Fibroblast of lung (primary cell): ENCODE measurements around the gene PCDHA6. TPM values are rescaled to one million over a fixed set of nuclear protein-coding genes. Genes with fewer than 3 reads are reported as not detected.
A peak's percentile ranks its signal among the peaks of the same experiment; 100 is the strongest.
"Not testable (repeated sequence)": the region's sequence is repeated elsewhere in the genome, so short reads cannot be mapped to it uniquely, and the experiment has no call there.

Experiments used
- DNase-seq, 2 donors: peaks; one replicate each; pipeline versions ENCODE4 v3.0.0 to v3.0.0-alpha.2; 2010; ENCODE audit warnings: low read depth in 2 of 2
- H2AFZ ChIP-seq: 2 replicates; pipeline ENCODE4 v1.5.1; 2012; ENCODE audit warnings: low read length, control low read depth, inconsistent platforms
- H3K27ac ChIP-seq: 2 replicates; pipeline ENCODE4 v1.5.1; 2011; ENCODE audit warnings: low read length, control low read depth; ENCODE audit not compliant: insufficient read depth
- H3K27me3 ChIP-seq: 2 replicates; pipeline ENCODE4 v1.5.1; 2011; ENCODE audit warnings: mild to moderate bottlenecking, low read length; ENCODE audit not compliant: control insufficient read depth, insufficient read depth
- H3K36me3 ChIP-seq: 2 replicates; pipeline ENCODE4 v1.5.1; 2011; ENCODE audit warnings: low read length; ENCODE audit not compliant: control insufficient read depth, insufficient read depth
- H3K4me1 ChIP-seq: 2 replicates; pipeline ENCODE4 v1.5.1; 2011; ENCODE audit warnings: low read length; ENCODE audit not compliant: control insufficient read depth, insufficient read depth; ENCODE audit errors: extremely low read depth
- H3K4me2 ChIP-seq: 2 replicates; pipeline ENCODE4 v1.5.1; 2011; ENCODE audit warnings: low read length, control low read depth; ENCODE audit not compliant: insufficient read depth; ENCODE audit errors: extremely low read depth
- H3K4me3 ChIP-seq, 4 experiments: fragments of 200-600 bp in 1 of 4; sonication (generic) in 1 of 4; replicated peaks in 1 of 4; 2 replicates each; pipeline ENCODE4 v1.5.1; 2011 to 2016; ENCODE audit warnings: low read length in 4 of 4, low read depth in 3 of 4, mild to moderate bottlenecking in 3 of 4, control low read depth in 2 of 4, inconsistent platforms in 1 of 4, mixed read lengths in 1 of 4; ENCODE audit not compliant: insufficient read depth in 1 of 4; ENCODE audit errors: control extremely low read depth in 1 of 4
- H3K79me2 ChIP-seq: 2 replicates; pipeline ENCODE4 v1.5.1; 2012; ENCODE audit warnings: mild to moderate bottlenecking, low read length, inconsistent platforms; ENCODE audit not compliant: control insufficient read depth, insufficient read depth
- H3K9ac ChIP-seq: 2 replicates; pipeline ENCODE4 v1.5.1; 2011; ENCODE audit warnings: mild to moderate bottlenecking, low read length, control low read depth; ENCODE audit not compliant: insufficient read depth
- H3K9me3 ChIP-seq: 2 replicates; pipeline ENCODE4 v1.5.1; 2012; ENCODE audit warnings: low read depth, low read length; ENCODE audit not compliant: control insufficient read depth, insufficient read depth
- H4K20me1 ChIP-seq: 2 replicates; pipeline ENCODE4 v1.5.1; 2011; ENCODE audit warnings: low read length; ENCODE audit not compliant: control insufficient read depth, insufficient read depth; ENCODE audit errors: extremely low read depth
- EZH2 ChIP-seq: IDR thresholded peaks from 2 replicates; pipeline ENCODE4 v1.5.1; 2012; ENCODE audit warnings: low read length, control low read depth, mild to moderate bottlenecking; ENCODE audit errors: missing control alignments
- polyA plus RNA-seq, 2 donors: library from polyadenylated mRNA; depleted of rRNA in 1 of 2; stranded (reverse) in 1 of 2; unstranded in 1 of 2; fragments of >200 nt; gene quantifications; 2 replicates each; pipeline ENCODE4 v1.2.1, GENCODE V29; 2011 to 2012; ENCODE audit warnings: missing spikeins in 1 of 2
- total RNA-seq: library from RNA; depleted of rRNA; stranded (reverse); fragments of >200 nt; gene quantifications from 2 replicates; pipeline ENCODE4 v1.2.1, GENCODE V29; 2014
- TF ChIP-seq, protein P1 (sequence below), 2 donors: IDR thresholded peaks in 1 of 2; conservative IDR thresholded peaks in 1 of 2; 1 replicate in 1 of 2; 2 replicates in 1 of 2; pipeline ENCODE4 v1.5.1; 2011 to 2012; ENCODE audit warnings: low read length in 2 of 2, control low read depth in 1 of 2, inconsistent platforms in 1 of 2, low read depth in 1 of 2, mild to moderate bottlenecking in 1 of 2

Gene PCDHA6
- total and polyA plus RNA-seq, 2 donors (not counting 1 experiment from before 2014, with no cell fraction given) = 2.8 to 3.6 TPM

DNA sequence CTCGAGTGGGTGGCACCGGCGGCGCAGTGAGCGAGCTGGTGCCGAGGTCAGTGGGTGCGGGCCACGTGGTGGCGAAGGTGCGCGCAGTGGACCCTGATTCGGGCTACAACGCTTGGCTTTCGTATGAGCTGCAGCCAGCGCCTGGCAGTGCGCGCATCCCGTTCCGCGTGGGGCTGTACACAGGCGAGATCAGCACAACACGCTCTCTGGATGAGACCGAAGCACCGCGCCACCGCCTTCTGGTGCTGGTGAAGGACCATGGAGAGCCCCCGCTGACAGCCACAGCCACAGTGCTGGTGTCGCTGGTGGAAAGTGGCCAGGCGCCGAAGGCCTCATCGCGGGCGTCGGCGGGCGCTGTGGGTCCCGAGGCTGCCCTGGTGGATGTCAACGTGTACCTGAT lies 4.3 kb upstream of the PCDHA6 start:
- no peak overlapping the region for H3K9ac ChIP-seq
- DNase-seq = no peak
- no peaks in the 10 kb centered on the region for H4K20me1 ChIP-seq
- H3K4me3 ChIP-seq = no peak overlapping the region
- no peaks in the 10 kb centered on the region for H3K4me1 ChIP-seq
- H3K4me2 ChIP-seq = no peak overlapping the region
- H3K79me2 ChIP-seq = no peaks in the 10 kb centered on the region
- no peaks in the 10 kb centered on the region for H3K36me3 ChIP-seq
- H3K27ac ChIP-seq = no peak overlapping the region
- no peaks in the 10 kb centered on the region for H3K9me3 ChIP-seq
- H2AFZ ChIP-seq = no peak overlapping the region
- H3K27me3 ChIP-seq = no peaks in the 10 kb centered on the region
- TF ChIP-seq, protein P1, sequence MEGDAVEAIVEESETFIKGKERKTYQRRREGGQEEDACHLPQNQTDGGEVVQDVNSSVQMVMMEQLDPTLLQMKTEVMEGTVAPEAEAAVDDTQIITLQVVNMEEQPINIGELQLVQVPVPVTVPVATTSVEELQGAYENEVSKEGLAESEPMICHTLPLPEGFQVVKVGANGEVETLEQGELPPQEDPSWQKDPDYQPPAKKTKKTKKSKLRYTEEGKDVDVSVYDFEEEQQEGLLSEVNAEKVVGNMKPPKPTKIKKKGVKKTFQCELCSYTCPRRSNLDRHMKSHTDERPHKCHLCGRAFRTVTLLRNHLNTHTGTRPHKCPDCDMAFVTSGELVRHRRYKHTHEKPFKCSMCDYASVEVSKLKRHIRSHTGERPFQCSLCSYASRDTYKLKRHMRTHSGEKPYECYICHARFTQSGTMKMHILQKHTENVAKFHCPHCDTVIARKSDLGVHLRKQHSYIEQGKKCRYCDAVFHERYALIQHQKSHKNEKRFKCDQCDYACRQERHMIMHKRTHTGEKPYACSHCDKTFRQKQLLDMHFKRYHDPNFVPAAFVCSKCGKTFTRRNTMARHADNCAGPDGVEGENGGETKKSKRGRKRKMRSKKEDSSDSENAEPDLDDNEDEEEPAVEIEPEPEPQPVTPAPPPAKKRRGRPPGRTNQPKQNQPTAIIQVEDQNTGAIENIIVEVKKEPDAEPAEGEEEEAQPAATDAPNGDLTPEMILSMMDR (conservative IDR thresholded peaks at IDR 0.05 in 1 of 2, IDR thresholded peaks at IDR 0.05 in 1 of 2; ENCODE audit: low read depth in 1 of 2, low read length in 2 of 2) = no peak
- no peak for TF ChIP-seq EZH2

- DNase-seq = no peak
- TF ChIP-seq, protein P1 (conservative IDR thresholded peaks at IDR 0.05 in 1 of 2, IDR thresholded peaks at IDR 0.05 in 1 of 2; ENCODE audit: low read depth in 1 of 2, low read length in 2 of 2) = no peak
- TF ChIP-seq EZH2 = no peak
Observed at GRCh38 chr5:140828362-140828737, 590 bp downstream of the PCDHA6 start.

GRCh38 chr5:140829511-140830501 lies 2.0 kb downstream of the PCDHA6 start:
- H3K27me3 ChIP-seq, H3K4me3 ChIP-seq, H3K4me2 ChIP-seq, DNase-seq, H4K20me1 ChIP-seq, H3K9ac ChIP-seq, H3K36me3 ChIP-seq, H3K4me1 ChIP-seq, H3K9me3 ChIP-seq, H3K27ac ChIP-seq, H3K79me2 ChIP-seq, H2AFZ ChIP-seq: not testable (repeated sequence)

More at GRCh38 chr5:140828362-140828737, 590 bp downstream of the PCDHA6 start:
- Histone ChIP-seq H3K79me2 (no peaks in the 10 kb centered on the region), H3K27me3 (no peaks in the 10 kb centered on the region), H3K4me3 (peak overlapping the region in 1 of 4 experiments; percentile 38), H3K9me3 (no peaks in the 10 kb centered on the region), H4K20me1 (no peaks in the 10 kb centered on the region), H3K27ac (no peak overlapping the region), H3K4me1 (no peaks in the 10 kb centered on the region), H3K4me2 (no peak overlapping the region), H3K9ac (no peak overlapping the region), H3K36me3 (no peaks in the 10 kb centered on the region), H2AFZ (no peak overlapping the region)
